Mesenchymal stem cell (in vitro differentiated cells and primary cell): ENCODE data around the gene CALCR.

Source experiments
- DNase-seq: peaks from one replicate; pipeline ENCODE4 v3.0.0-alpha.2; 2013
- H2AFZ ChIP-seq: one replicate; pipeline ENCODE4 v1.6.1; 2013; ENCODE audit warnings: low read depth, mild to moderate bottlenecking, control low read depth, inconsistent platforms, low read length, moderate library complexity
- H2AK5ac ChIP-seq: 2 replicates; pipeline ENCODE4 v1.6.1; 2013; ENCODE audit warnings: low read length, moderate library complexity, mild to moderate bottlenecking, inconsistent platforms; ENCODE audit not compliant: severe bottlenecking
- H2BK120ac ChIP-seq: one replicate; pipeline ENCODE4 v1.6.1; 2013; ENCODE audit warnings: low read depth, mild to moderate bottlenecking, inconsistent platforms, low read length, moderate library complexity
- H2BK12ac ChIP-seq, 2 experiments: one replicate each; pipeline ENCODE4 v1.6.1; 2013; ENCODE audit warnings: inconsistent platforms in 2 of 2, low read length in 2 of 2, mild to moderate bottlenecking in 2 of 2, moderate library complexity in 2 of 2, control low read depth in 1 of 2
- H2BK15ac ChIP-seq: one replicate; pipeline ENCODE4 v1.6.1; 2013; ENCODE audit warnings: mild to moderate bottlenecking, low read depth, inconsistent platforms; ENCODE audit not compliant: poor library complexity, severe bottlenecking
- H2BK5ac ChIP-seq: 2 replicates; pipeline ENCODE4 v1.6.1; 2013; ENCODE audit warnings: low read depth, mild to moderate bottlenecking, low read length, control low read depth, inconsistent platforms; ENCODE audit not compliant: poor library complexity, severe bottlenecking
- H3K14ac ChIP-seq, 2 experiments: one replicate each; pipeline ENCODE4 v1.6.1; 2013; ENCODE audit warnings: inconsistent platforms in 2 of 2, low read length in 2 of 2, control low read depth in 1 of 2, mild to moderate bottlenecking in 1 of 2, moderate library complexity in 1 of 2
- H3K18ac ChIP-seq, 2 experiments: one replicate each; pipeline ENCODE4 v1.6.1; 2013; ENCODE audit warnings: inconsistent platforms in 2 of 2, low read length in 2 of 2, control low read depth in 1 of 2, low read depth in 1 of 2, mild to moderate bottlenecking in 1 of 2
- H3K23ac ChIP-seq, 2 experiments: one replicate each; pipeline ENCODE4 v1.6.1; 2013; ENCODE audit warnings: inconsistent platforms in 2 of 2, low read length in 2 of 2, mild to moderate bottlenecking in 2 of 2, moderate library complexity in 2 of 2, control low read depth in 1 of 2
- H3K27ac ChIP-seq: 2 replicates; pipeline ENCODE4 v1.5.1; 2013; ENCODE audit warnings: mild to moderate bottlenecking, moderate library complexity, low read length, control low read depth, inconsistent platforms; ENCODE audit not compliant: poor library complexity, severe bottlenecking
- H3K27me3 ChIP-seq, 2 experiments: 2 replicates each; pipeline versions ENCODE4 v1.6.1 to v1.7.0; 2013; ENCODE audit warnings: low read length in 2 of 2, mild to moderate bottlenecking in 2 of 2, moderate library complexity in 2 of 2, control low read depth in 1 of 2, inconsistent platforms in 1 of 2; ENCODE audit not compliant: control insufficient read depth in 1 of 2, insufficient read depth in 1 of 2
- H3K36me3 ChIP-seq, 2 experiments: 2 replicates each; pipeline versions ENCODE4 v1.6.1 to v1.7.0; 2013; ENCODE audit warnings: low read length in 2 of 2, control low read depth in 1 of 2, inconsistent platforms in 1 of 2, low read depth in 1 of 2, mild to moderate bottlenecking in 1 of 2; ENCODE audit not compliant: insufficient read depth in 2 of 2, control insufficient read depth in 1 of 2
- H3K4ac ChIP-seq, 2 experiments: one replicate each; pipeline ENCODE4 v1.6.1; 2013; ENCODE audit warnings: inconsistent platforms in 2 of 2, low read length in 2 of 2, mild to moderate bottlenecking in 2 of 2, moderate library complexity in 2 of 2, control low read depth in 1 of 2, low read depth in 1 of 2
- H3K4me1 ChIP-seq: 2 replicates; pipeline ENCODE4 v1.6.1; 2013; ENCODE audit warnings: low read depth, low read length, control low read depth; ENCODE audit not compliant: control insufficient read depth, insufficient read depth
- H3K4me2 ChIP-seq: 2 replicates; pipeline ENCODE4 v1.6.1; 2013; ENCODE audit warnings: low read length, mild to moderate bottlenecking, inconsistent platforms; ENCODE audit not compliant: poor library complexity, severe bottlenecking
- H3K4me3 ChIP-seq, 2 experiments: 2 replicates each; pipeline versions ENCODE4 v1.5.1 to v1.7.0; 2013; ENCODE audit warnings: low read length in 2 of 2, mild to moderate bottlenecking in 2 of 2, control low read depth in 1 of 2, low read depth in 1 of 2; ENCODE audit not compliant: insufficient read depth in 1 of 2
- H3K79me1 ChIP-seq: replicated peaks from 2 replicates; pipeline ENCODE4 v1.6.1; 2013; ENCODE audit warnings: mild to moderate bottlenecking, control low read depth, low read length, inconsistent platforms; ENCODE audit not compliant: poor library complexity, severe bottlenecking
- H3K9ac ChIP-seq: 2 replicates; pipeline ENCODE4 v1.7.0; 2013; ENCODE audit warnings: mild to moderate bottlenecking, low read length, moderate library complexity
- H3K9me3 ChIP-seq: 2 replicates; pipeline ENCODE4 v1.7.0; 2013; ENCODE audit warnings: mild to moderate bottlenecking, low read length; ENCODE audit not compliant: control insufficient read depth
- H4K8ac ChIP-seq: one replicate; pipeline ENCODE4 v1.6.1; 2013; ENCODE audit warnings: inconsistent platforms, mild to moderate bottlenecking, low read length, moderate library complexity
- H4K91ac ChIP-seq: one replicate; pipeline ENCODE4 v1.6.1; 2013; ENCODE audit warnings: mild to moderate bottlenecking, low read length, inconsistent platforms
- WGBS: methylation state at CpG from one replicate; pipeline ENCODE4 v1.1.7; 2013; ENCODE audit warnings: mixed read lengths; 5-methylcytosine and 5-hydroxymethylcytosine counted together

Gene CALCR

GRCh38 chr7:93559639-93560491 lies 14.7 kb downstream of the CALCR start:
- Histone ChIP-seq H3K79me1 (no peaks in the 10 kb centered on the region), H3K4me1 (no peaks in the 10 kb centered on the region), H3K4me2 (no peak overlapping the region), H3K9ac (no peak overlapping the region), H2BK15ac (no peak overlapping the region), H3K14ac (no peak overlapping the region), H4K91ac (no peak overlapping the region), H3K4ac (no peak overlapping the region), H4K8ac (no peak overlapping the region), H3K36me3 (no peaks in the 10 kb centered on the region), H3K4me3 (no peak overlapping the region), H2BK120ac (no peak overlapping the region), H3K18ac (no peak overlapping the region), H2BK5ac (no peak overlapping the region), H3K27me3 (no peaks in the 10 kb centered on the region), H3K27ac (no peak overlapping the region), H2AFZ (no peak overlapping the region), H3K9me3 (no peaks in the 10 kb centered on the region), H2BK12ac (no peak overlapping the region), H3K23ac (no peak overlapping the region), H2AK5ac (no peak overlapping the region)
- whole genome bisulfite sequencing = 96% methylated on average over 2 of the region's 3 CpGs
- DNase-seq = no peak

- no peaks in the 10 kb centered on the region for H3K9me3 ChIP-seq
- H2BK120ac ChIP-seq = no peak overlapping the region
- 63% methylated on average over 3 of the region's 3 CpGs for WGBS
- no peak overlapping the region for H3K14ac ChIP-seq
- no peak overlapping the region for H3K4me2 ChIP-seq
- H3K4me1 ChIP-seq = no peaks in the 10 kb centered on the region
- no peaks in the 10 kb centered on the region for H3K79me1 ChIP-seq
- H3K18ac ChIP-seq = no peak overlapping the region
- no peak overlapping the region for H2BK15ac ChIP-seq
- no peak overlapping the region for H3K4ac ChIP-seq
- no peak overlapping the region for H2BK5ac ChIP-seq
- H3K4me3 ChIP-seq = no peak overlapping the region
- no peak overlapping the region for H2BK12ac ChIP-seq
- H3K9ac ChIP-seq = no peak overlapping the region
- no peaks in the 10 kb centered on the region for H3K36me3 ChIP-seq
- H4K91ac ChIP-seq = no peak overlapping the region
- no peak for DNase-seq
- no peak overlapping the region for H3K23ac ChIP-seq
- H3K27ac ChIP-seq = no peak overlapping the region
- H3K27me3 ChIP-seq = no peaks in the 10 kb centered on the region
- H2AK5ac ChIP-seq = no peak overlapping the region
- no peak overlapping the region for H4K8ac ChIP-seq
- H2AFZ ChIP-seq = no peak overlapping the region
Measured at GRCh38 chr7:93558705-93559614, 15.6 kb downstream of the CALCR start.

- no peak overlapping the region for H2AK5ac ChIP-seq
- no peak overlapping the region for H3K9ac ChIP-seq
- no peak overlapping the region for H4K91ac ChIP-seq
- no peak overlapping the region for H2BK5ac ChIP-seq
- H3K4ac ChIP-seq = no peak overlapping the region
- H2BK12ac ChIP-seq = no peak overlapping the region
- H3K36me3 ChIP-seq = no peaks in the 10 kb centered on the region
- no peak overlapping the region for H3K4me3 ChIP-seq
- H4K8ac ChIP-seq = no peak overlapping the region
- H3K18ac ChIP-seq = no peak overlapping the region
- no peak overlapping the region for H3K23ac ChIP-seq
- no peaks in the 10 kb centered on the region for H3K9me3 ChIP-seq
- no peak overlapping the region for H2AFZ ChIP-seq
- H2BK15ac ChIP-seq = no peak overlapping the region
- no peaks in the 10 kb centered on the region for H3K79me1 ChIP-seq
- H3K27ac ChIP-seq = no peak overlapping the region
- no peaks in the 10 kb centered on the region for H3K4me1 ChIP-seq
- no peak overlapping the region for H3K14ac ChIP-seq
- H3K4me2 ChIP-seq = no peak overlapping the region
- DNase-seq = no peak
- no peak overlapping the region for H2BK120ac ChIP-seq
- WGBS = 92% methylated on average over 2 of the region's 2 CpGs
- peaks cover 0 to 5% of the 10 kb centered on the region in 2 experiments for H3K27me3 ChIP-seq
Measured at GRCh38 chr7:93551931-93552330, 22.6 kb downstream of the CALCR start.
